NCI-H2107 treated with DMSO at 0.1 percent for 48 hours (cell line): ENCODE measurements around the gene HUS1B.
"Not testable (repeated sequence)": the region's sequence is repeated elsewhere in the genome, so short reads cannot be mapped to it uniquely, and the experiment has no call there.

ENCODE experiments used
- DNase-seq: peaks from one replicate; lab custom pipeline; 2025; ENCODE audit not compliant: unreplicated experiment; lab: John Stamatoyannopoulos, UW

Gene HUS1B

GRCh38 chr6:656460-657252 lies at the start of gene HUS1B:
Gene HUS1B, minus strand, starts transcription at chr6:657100. Its CDS starts 156 bp downstream, at chr6:656944.
- DNase-seq: no peak

GRCh38 chr6:706146-706545 lies 49.2 kb upstream of the HUS1B start:
- no peak for DNase-seq

DNA sequence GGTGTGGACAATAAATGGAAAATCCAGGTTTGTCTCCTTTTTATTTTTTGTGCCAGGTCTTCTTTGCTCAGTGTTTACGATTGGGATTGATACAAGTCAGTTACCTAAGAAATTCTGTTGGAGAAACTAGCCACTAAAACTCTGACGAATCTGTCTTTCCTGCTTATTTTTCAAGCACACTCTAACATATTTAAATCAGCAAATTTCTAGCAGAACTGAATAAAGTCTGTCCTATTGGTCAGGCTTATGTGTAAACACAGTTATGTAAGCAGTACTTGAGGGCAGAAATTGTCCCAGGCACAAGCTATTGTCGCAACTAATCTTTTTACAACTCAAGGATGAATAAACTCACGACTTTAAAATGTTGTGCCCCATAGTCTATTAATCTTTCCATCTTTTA lies 48.1 kb upstream of the HUS1B start:
- no peak for DNase-seq

DNA sequence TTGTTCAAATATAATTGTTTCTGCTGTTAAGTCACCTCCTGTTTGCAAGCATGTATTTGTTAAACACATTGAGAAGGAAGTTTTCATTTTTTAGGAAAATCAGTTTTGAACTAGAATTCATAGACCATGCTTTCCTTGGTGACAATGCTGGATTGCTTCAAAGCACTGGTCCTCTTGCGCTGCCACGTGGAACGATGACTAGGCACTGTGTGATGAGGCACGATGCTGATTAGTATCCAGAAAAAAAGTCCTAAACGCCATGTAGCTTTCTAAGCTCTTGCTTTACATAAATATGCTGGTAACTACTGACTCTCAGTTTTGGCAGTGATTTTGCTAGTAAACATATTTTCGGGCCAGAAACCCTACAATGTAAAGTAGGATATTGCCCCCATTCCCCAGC lies 47.1 kb upstream of the HUS1B start:
- DNase-seq: no peak

DNA sequence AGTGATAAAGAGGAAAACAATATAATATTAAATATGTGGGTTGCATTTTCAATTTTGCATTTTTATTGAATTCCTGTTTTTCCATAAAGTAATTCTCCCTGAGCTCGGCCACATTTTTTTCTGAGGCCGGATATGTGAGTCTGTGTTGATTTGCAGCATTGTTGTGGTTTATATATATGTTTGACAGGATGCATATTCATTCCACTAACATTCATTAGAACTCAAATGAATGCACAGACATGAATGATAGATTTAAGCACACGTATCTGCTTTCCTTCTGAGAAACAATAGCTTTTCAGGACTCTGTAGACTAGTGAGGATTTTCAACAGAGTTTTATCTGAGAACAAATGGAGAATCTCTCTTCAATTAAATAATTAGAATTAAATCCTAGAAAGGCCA lies 46.7 kb upstream of the HUS1B start:
- DNase-seq: no peak

DNA sequence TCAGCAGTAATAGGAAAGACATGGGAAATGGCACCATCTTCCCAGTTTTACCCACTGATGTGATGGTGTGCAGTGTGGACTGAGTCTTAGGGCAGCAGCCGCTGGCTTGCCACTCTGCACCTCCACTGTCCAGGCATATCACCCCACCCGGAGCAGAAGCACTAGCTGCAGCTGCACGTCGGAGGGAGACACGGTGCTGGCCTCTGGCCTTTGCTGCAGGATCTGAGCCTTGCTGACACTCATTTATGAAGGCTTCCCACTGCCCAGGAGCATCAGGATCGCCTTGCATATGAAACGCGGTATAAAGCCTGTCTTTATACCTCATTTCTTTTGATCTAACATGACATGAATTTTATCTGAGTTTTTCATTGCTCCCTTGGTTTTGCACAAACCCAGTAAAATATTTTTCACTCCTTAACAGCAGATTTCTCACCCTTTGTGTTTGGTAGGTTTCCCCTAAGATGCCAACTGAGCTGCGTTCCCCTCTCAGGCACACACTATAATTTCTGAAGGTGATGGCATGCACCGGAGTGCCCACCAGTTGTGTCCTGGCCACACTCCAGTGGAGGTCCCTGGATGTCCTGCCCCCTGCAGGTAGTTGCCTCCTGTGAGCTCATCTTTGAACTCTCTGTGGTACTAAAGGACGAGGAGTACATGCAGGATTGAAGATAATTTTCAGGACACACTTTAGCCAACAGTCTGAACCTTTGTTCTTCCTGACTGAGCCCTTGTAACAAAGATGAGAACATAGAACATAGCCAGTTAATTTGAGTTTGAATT lies 45.0 kb upstream of the HUS1B start:
- no peak for DNase-seq

DNA sequence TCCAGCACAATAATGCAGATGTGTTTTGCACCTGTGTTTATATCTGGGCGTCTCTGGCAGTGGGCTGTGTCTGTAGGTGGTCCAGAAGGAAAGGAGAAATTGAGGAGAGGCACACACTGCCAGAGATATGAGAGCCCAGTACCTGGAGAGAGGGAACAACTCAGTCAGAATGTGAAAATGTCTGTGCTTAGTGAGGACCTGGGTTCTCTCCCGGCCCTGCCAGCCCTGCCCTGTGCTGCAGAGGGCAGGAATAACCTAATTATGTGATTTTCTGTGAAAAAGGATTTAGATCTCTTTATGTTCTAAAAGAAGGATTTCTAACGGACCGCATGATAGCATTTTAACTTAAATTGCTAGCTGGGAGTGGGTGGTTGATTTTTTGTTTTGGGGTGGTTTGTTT lies 44.3 kb upstream of the HUS1B start:
- DNase-seq: no peak

DNA sequence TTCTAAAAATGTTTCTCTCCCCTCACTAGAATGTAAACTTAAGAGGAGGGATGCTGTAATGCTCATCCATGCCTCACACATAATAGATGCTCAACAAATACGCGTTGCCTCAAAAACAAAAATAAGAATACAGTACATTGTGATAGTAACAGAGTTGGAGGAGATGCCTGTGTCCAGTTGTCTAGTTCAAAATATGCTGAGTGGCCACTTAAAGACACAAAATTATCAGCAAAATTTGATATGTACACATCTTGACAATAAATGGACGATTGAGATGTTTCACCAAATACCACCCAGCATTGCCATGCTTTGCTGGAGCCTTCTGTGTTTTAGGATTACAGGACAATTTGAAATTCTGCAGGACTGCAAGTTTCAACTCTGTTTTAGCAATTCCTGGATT lies 43.6 kb upstream of the HUS1B start:
- DNase-seq: no peak

DNA sequence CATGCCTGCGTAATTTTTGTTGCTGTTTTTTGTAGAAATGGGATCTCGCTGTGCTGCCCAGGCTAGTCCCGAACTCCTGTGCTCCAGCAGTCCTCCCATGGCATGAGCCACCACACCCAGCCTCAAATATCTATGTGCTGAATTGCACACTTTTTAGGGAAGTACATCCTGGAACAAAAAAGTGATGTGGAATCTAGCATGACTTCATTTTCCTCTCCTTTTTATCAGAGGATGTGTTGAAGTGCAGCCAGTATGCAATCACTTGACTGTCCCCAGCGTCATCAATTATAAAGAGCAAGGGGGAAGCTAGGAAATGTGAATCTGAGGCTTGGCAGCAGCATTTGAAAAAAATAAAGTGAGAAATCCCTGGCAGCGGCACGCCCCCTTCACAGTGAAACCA lies 42.4 kb upstream of the HUS1B start:
- DNase-seq: no peak

DNA sequence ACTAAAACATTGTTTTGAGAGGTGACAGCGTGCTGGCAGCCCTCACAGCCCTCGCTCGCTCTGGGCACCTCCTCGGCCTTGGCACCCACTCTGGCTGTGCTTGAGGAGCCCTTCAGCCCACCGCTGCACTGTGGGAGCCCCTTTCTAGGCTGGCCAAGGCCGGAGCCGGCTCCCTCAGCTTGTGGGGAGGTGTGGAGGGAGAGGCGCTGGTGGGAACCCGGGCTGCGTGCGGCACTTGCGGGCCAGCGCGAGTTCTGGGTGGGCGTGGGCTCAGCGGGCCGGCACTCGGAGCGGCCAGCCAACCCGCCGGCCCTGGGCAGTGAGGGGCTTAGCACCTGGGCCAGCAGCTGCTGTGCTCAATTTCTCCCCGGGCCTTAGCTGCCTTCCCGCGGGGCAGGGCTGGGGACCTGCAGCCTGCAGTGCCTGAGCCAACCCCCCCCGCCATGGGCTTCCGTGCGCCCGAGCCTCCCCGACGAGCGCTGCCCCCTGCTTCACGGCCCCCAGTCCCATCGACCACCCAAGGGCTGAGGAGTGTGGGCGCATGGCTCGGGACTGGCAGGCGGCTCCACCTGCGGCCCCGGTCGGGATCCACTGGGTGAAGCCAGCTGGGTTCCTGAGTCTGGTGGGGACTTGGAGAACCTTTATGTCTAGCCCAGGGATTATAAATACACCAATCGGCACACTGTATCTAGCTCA lies 37.7 kb upstream of the HUS1B start:
- DNase-seq: not testable (repeated sequence)

- DNase-seq: no peak
Measured at GRCh38 chr6:693723-694009, 36.8 kb upstream of the HUS1B start.

- DNase-seq: peak; percentile 26
Measured at GRCh38 chr6:692858-693722, 36.2 kb upstream of the HUS1B start, which contains the start of gene EXOC2. Gene EXOC2, minus strand, starts transcription at chr6:693139. Its CDS starts 55,321 bp downstream, at chr6:637818.

DNA sequence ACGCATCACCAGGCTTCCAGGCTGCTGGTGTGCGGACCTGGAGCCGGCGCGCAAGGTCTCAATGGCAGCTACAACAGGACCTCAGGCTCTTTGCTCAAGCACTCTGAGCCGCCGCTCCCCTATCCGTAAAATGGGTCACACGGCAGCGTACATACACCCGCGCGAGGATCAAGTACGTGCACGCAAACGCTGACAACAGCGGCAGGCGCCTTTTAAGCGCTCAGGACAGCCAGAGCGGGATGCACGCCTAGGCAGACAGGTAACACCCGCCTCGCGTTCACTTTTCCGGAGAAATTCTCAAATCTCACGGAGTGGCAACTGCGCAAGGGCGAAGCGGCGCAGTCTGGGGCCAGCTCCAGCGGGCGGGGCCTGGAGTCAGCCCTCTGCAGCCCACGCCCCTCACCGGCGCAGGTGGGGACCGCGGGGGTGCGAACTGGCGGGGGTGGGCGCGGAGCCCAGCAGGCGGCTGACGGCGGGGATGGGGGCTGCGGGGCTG lies 35.5 kb upstream of the HUS1B start:
- peak; percentile 3 for DNase-seq

GRCh38 chr6:689223-689622 lies 32.3 kb upstream of the HUS1B start:
- DNase-seq: no peak

DNA sequence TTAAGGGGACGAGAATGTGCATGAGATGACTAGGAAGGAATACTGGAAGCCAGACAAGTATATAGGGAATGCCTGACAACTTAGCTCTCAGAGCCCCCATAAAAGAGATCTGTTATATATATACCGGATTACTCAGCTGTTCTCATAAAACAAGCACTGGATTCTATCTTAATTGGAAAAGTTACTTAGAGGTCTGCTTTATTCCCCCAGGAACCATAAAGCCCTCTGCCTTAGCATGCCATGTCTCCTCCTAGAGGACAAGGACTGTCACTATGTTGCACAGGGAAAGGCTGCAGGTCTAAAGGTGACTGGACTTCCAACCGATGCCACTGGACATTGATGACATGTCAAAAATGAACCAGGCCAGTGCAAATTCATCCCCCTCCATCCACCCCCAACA lies 29.6 kb upstream of the HUS1B start:
- no peak for DNase-seq

GRCh38 chr6:684831-685636 lies 28.1 kb upstream of the HUS1B start:
- no peak for DNase-seq

GRCh38 chr6:683742-684440 lies 27.0 kb upstream of the HUS1B start:
- DNase-seq: peak; percentile 32

DNA sequence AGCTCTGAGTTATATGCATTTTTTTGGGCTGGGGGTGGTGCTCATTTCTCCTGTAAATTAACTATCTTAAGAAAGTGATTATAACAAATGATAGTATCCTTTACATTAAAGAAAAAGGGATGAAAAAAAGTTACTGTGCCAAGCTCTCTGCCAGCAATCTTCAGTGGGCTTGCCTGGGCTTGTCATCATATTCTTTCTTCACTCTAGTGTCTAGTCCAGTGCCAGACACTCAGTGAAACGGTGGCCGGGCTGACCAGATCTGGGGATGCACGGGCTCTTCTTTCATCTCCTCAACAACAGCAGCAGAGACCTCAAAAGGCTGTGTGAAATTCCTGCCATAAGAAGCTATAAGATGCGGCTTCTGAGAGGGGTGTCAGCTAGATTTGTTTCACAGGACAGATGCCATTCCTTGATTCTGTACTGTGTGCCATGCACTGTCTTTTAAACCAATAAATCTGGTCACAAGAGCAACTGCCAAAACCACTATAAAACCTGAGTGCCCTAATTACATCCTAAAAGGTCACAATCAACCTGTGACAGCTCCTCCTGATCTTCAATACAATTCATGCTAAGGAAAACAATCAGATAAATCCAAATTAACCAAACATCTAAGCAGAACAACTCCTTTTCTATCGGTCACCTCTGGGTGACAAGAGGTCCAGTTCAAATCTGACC lies 23.9 kb upstream of the HUS1B start:
- DNase-seq: no peak

GRCh38 chr6:680251-680650 lies 23.4 kb upstream of the HUS1B start:
- no peak for DNase-seq
